ENCODE data around the gene TOM1L2.

Gene TOM1L2

DNA sequence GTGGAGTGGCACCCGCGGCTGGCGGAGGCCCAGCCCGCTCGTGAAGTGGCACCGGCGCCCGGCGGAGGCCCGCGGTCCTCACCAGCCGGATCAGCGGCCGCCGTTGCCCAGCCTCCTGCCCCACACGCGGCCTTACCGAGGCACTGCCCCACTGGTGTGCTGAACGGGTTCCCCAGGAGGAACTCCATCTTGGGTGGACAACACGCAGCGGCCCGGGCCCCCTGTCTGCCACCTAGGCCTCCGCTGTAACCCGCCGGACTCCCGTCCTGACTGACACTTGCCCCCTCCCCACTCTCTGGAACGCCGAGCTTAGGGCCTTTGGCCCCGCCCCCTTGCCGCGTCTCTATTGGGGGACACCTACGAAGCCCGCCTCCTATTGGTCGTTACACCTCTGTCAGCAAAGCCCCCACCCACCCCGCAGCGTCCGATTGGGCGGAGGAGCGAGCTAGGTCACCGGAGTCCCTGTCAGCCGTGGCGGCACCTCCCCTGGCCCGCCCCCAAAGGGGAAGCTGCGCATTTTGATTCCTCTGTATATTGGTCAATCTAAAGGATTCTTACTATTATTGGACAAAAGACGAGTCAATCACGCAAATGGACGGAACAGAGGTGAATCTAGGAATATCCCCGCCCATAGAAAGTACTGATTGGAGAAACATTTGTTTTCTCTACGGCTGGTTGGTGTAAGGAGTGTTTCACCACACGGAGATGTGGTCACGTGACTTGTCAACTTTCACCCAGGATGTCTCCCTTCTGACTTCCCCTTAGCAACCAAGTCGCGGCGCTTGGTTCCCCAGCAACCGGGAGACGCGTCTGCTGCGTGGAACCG, at the start of gene TOM1L2, which contains the start of gene DRC3:
Gene TOM1L2, minus strand, starts transcription at position 275 of the 826 bp plus-strand sequence. Its CDS starts 87 bp downstream, at position 188.
Gene DRC3, plus strand, starts transcription at position 737 of the 826 bp plus-strand sequence. CDS start 4,737 bp downstream, outside the sequence.
- H3K4me3 ChIP-seq (ENCODE audit: low read length): peak within 1 kb of the TSS; percentile 95
- peak; percentile 100 for DNase-seq (ENCODE audit: low read depth)
- H3K9ac ChIP-seq (ENCODE audit: low read length): peak within 1 kb of the TSS; percentile 90
- peaks cover 25% of the 10 kb centered on the region for H3K4me1 ChIP-seq (ENCODE audit: control insufficient read depth, insufficient read depth, low read length)
- H3K27me3 ChIP-seq (replicated peaks; ENCODE audit: control insufficient read depth, insufficient read depth, low read length): no peaks in the 10 kb centered on the region
- H3K36me3 ChIP-seq (ENCODE audit: control insufficient read depth, insufficient read depth, low read length, severe bottlenecking): no peaks in the 10 kb centered on the region
- H3K9me3 ChIP-seq (ENCODE audit: control insufficient read depth, low read length): no peaks in the 10 kb centered on the region

GRCh38 chr17:18021372-18021771, 49.2 kb upstream of the TOM1L2 start:
- no peak overlapping the region for H3K4me3 ChIP-seq (ENCODE audit: low read length)
- peaks cover 33% of the 10 kb centered on the region for H3K4me1 ChIP-seq (ENCODE audit: control insufficient read depth, insufficient read depth, low read length)
- H3K9ac ChIP-seq (ENCODE audit: low read length): no peak overlapping the region
- H3K36me3 ChIP-seq (ENCODE audit: control insufficient read depth, insufficient read depth, low read length, severe bottlenecking): peaks cover 5% of the 10 kb centered on the region
- no peak for DNase-seq (ENCODE audit: low read depth)
- no peaks in the 10 kb centered on the region for H3K9me3 ChIP-seq (ENCODE audit: control insufficient read depth, low read length)
- no peaks in the 10 kb centered on the region for H3K27me3 ChIP-seq (replicated peaks; ENCODE audit: control insufficient read depth, insufficient read depth, low read length)

DNA sequence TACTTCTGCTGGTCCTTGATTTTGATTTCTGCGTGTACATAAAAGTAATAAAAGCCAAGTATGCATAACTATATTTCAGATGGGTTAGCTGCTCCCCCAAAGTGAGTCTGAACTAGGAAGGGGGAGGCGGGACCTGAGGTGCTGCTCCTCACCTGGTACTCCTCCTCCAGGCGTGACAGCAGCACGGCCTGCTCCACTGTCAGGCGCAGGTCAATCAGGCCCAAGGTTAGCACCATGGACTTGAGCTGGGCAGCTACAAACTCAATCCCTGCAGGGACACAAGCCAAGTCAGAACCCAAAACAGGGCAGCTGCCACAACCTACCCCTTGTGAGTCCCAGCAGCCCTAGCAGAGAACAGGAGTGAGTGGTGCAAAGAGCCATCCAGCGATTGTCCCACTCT, 48.8 kb upstream of the TOM1L2 start:
- no peak overlapping the region for H3K9ac ChIP-seq (ENCODE audit: low read length)
- H3K36me3 ChIP-seq (ENCODE audit: control insufficient read depth, insufficient read depth, low read length, severe bottlenecking): peaks cover 6% of the 10 kb centered on the region
- DNase-seq (ENCODE audit: low read depth): no peak
- no peaks in the 10 kb centered on the region for H3K9me3 ChIP-seq (ENCODE audit: control insufficient read depth, low read length)
- H3K4me3 ChIP-seq (ENCODE audit: low read length): no peak overlapping the region
- H3K4me1 ChIP-seq (ENCODE audit: control insufficient read depth, insufficient read depth, low read length): peaks cover 29% of the 10 kb centered on the region
- no peaks in the 10 kb centered on the region for H3K27me3 ChIP-seq (replicated peaks; ENCODE audit: control insufficient read depth, insufficient read depth, low read length)

GRCh38 chr17:18019838-18020154, 47.6 kb upstream of the TOM1L2 start:
- Histone ChIP-seq H3K9ac (ENCODE audit: low read length) (no peak overlapping the region), H3K9me3 (ENCODE audit: control insufficient read depth, low read length) (no peaks in the 10 kb centered on the region), H3K4me1 (ENCODE audit: control insufficient read depth, insufficient read depth, low read length) (peaks cover 20% of the 10 kb centered on the region), H3K27me3 (replicated peaks; ENCODE audit: control insufficient read depth, insufficient read depth, low read length) (no peaks in the 10 kb centered on the region), H3K36me3 (ENCODE audit: control insufficient read depth, insufficient read depth, low read length, severe bottlenecking) (peaks cover 13% of the 10 kb centered on the region), H3K4me3 (ENCODE audit: low read length) (no peak overlapping the region)
- DNase-seq (ENCODE audit: low read depth): no peak

DNA sequence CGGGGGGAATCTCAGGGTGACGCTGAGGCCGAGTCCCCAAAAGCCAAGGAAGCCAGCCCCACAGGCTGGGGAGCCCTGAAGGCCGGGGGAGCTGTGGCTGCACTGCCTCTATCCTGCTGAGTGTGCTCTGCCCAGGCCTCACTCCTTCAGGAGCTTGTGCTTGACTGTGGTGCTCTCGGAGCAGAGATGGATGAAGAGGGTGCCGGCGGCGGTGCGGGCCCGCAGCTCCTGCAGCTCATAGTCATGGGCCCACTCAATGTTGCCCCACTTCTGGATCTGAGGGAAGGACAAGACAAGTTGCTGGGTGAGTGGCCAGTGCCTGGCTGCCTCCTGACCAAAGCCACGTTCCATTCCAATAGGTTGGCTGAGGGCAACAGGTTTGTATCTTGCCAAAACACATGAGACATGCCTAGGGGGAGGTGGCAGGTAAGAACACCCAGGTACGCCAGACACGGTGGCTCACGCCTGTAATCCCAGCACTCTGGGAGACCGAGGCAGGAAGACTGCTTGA, 46.3 kb upstream of the TOM1L2 start:
- Histone ChIP-seq H3K4me1 (ENCODE audit: control insufficient read depth, insufficient read depth, low read length) (peaks cover 28% of the 10 kb centered on the region), H3K36me3 (ENCODE audit: control insufficient read depth, insufficient read depth, low read length, severe bottlenecking) (peaks cover 13% of the 10 kb centered on the region), H3K9ac (ENCODE audit: low read length) (no peak overlapping the region), H3K27me3 (replicated peaks; ENCODE audit: control insufficient read depth, insufficient read depth, low read length) (no peaks in the 10 kb centered on the region), H3K4me3 (ENCODE audit: low read length) (no peak overlapping the region), H3K9me3 (ENCODE audit: control insufficient read depth, low read length) (no peaks in the 10 kb centered on the region)
- DNase-seq (ENCODE audit: low read depth): no peak

DNA sequence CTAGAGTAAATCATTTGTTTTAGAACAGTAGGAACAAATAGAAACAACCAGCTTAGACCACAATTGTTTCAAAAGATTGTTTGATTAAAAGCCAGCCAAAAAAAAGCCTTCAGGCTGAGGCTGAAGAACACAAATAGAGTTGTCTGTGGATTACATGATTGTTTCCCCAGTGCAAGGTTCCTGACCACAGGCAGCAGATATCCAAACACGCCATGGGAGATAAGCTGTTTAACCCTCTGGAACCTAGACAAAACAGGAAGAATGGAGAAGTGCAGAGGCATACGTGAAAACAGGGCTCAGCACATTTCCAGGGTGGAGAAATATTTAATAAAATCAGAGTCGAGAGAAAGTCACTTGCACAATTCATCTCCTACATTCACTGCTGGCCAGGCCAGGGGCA, 45.8 kb upstream of the TOM1L2 start:
- Histone ChIP-seq H3K9ac (ENCODE audit: low read length) (no peak overlapping the region), H3K27me3 (replicated peaks; ENCODE audit: control insufficient read depth, insufficient read depth, low read length) (no peaks in the 10 kb centered on the region), H3K4me3 (ENCODE audit: low read length) (no peak overlapping the region), H3K9me3 (ENCODE audit: control insufficient read depth, low read length) (no peaks in the 10 kb centered on the region), H3K4me1 (ENCODE audit: control insufficient read depth, insufficient read depth, low read length) (peaks cover 28% of the 10 kb centered on the region), H3K36me3 (ENCODE audit: control insufficient read depth, insufficient read depth, low read length, severe bottlenecking) (peaks cover 13% of the 10 kb centered on the region)
- no peak for DNase-seq (ENCODE audit: low read depth)

DNA sequence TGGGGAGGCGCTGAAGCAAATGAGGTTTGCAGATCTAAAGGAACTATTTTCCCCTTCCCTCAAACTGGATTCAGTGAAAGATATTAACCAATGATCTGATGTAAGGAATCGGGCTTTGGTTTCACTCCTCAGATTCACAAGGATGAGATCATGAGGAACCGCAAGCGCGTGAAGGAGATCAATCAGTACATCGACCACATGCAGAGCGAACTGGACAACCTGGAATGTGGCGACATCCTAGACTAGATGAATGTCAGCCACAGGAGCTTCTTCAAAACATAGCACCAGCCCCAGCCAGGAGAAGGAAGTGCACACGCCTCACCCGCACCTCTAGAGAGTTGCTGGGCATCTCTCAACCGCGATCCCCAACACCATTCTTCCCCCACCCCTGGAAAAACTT, 44.2 kb upstream of the TOM1L2 start:
- H3K36me3 ChIP-seq (ENCODE audit: control insufficient read depth, insufficient read depth, low read length, severe bottlenecking): peaks cover 13% of the 10 kb centered on the region
- H3K4me3 ChIP-seq (ENCODE audit: low read length): no peak overlapping the region
- peaks cover 28% of the 10 kb centered on the region for H3K4me1 ChIP-seq (ENCODE audit: control insufficient read depth, insufficient read depth, low read length)
- H3K9me3 ChIP-seq (ENCODE audit: control insufficient read depth, low read length): no peaks in the 10 kb centered on the region
- H3K9ac ChIP-seq (ENCODE audit: low read length): no peak overlapping the region
- DNase-seq (ENCODE audit: low read depth): no peak
- H3K27me3 ChIP-seq (replicated peaks; ENCODE audit: control insufficient read depth, insufficient read depth, low read length): no peaks in the 10 kb centered on the region

GRCh38 chr17:18015593-18015992, 43.4 kb upstream of the TOM1L2 start:
- DNase-seq (ENCODE audit: low read depth): no peak
- Histone ChIP-seq H3K27me3 (replicated peaks; ENCODE audit: control insufficient read depth, insufficient read depth, low read length) (no peaks in the 10 kb centered on the region), H3K4me1 (ENCODE audit: control insufficient read depth, insufficient read depth, low read length) (peaks cover 28% of the 10 kb centered on the region), H3K4me3 (ENCODE audit: low read length) (no peak overlapping the region), H3K9ac (ENCODE audit: low read length) (no peak overlapping the region), H3K9me3 (ENCODE audit: control insufficient read depth, low read length) (no peaks in the 10 kb centered on the region), H3K36me3 (ENCODE audit: control insufficient read depth, insufficient read depth, low read length, severe bottlenecking) (peaks cover 8% of the 10 kb centered on the region)

DNA sequence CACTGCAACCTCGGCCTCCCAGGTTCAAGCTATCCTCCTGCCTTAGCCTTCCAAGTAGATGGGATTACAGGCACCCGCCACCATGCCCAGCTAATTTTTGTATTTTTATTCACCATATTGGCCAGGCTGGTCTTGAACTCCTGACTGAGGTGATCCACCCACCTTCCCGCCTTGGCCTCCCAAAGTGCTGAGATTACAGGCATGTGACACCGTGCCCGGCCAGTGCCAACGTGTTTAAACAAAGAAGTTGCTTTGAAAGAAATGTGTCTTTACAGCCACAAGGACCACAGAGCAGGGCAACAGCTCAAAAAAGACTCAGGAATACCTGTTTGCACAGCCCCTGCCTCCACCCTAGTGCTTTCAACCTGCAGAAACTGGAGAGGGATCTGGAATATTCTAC, 41.8 kb upstream of the TOM1L2 start:
- DNase-seq (ENCODE audit: low read depth): no peak
- H3K9me3 ChIP-seq (ENCODE audit: control insufficient read depth, low read length): no peaks in the 10 kb centered on the region
- peaks cover 8% of the 10 kb centered on the region for H3K36me3 ChIP-seq (ENCODE audit: control insufficient read depth, insufficient read depth, low read length, severe bottlenecking)
- peaks cover 23% of the 10 kb centered on the region for H3K4me1 ChIP-seq (ENCODE audit: control insufficient read depth, insufficient read depth, low read length)
- H3K4me3 ChIP-seq (ENCODE audit: low read length): no peak overlapping the region
- no peaks in the 10 kb centered on the region for H3K27me3 ChIP-seq (replicated peaks; ENCODE audit: control insufficient read depth, insufficient read depth, low read length)
- H3K9ac ChIP-seq (ENCODE audit: low read length): no peak overlapping the region

DNA sequence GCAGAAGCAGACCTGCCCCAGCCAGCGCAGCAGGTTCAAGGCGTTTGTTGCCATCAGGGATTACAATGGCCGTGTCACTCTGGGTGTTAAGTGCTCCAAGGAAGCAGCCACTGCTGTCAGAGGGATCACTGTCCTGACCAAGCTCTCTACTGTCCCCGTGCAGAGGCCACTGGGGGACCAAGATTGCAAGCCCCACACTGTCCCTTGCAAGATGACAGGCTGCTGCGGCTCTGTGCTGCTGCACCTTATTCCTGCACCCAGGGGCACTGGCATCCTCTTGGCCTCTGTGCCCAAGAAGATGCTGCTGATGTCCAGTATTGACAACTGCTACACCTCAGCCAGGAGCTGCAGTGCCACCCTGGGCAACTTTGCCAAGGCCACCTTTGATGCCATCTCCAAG, 39.1 kb upstream of the TOM1L2 start:
- peaks cover 11% of the 10 kb centered on the region for H3K36me3 ChIP-seq (ENCODE audit: control insufficient read depth, insufficient read depth, low read length, severe bottlenecking)
- no peak overlapping the region for H3K9ac ChIP-seq (ENCODE audit: low read length)
- H3K4me3 ChIP-seq (ENCODE audit: low read length): no peak overlapping the region
- DNase-seq (ENCODE audit: low read depth): no peak
- no peaks in the 10 kb centered on the region for H3K9me3 ChIP-seq (ENCODE audit: control insufficient read depth, low read length)
- no peaks in the 10 kb centered on the region for H3K27me3 ChIP-seq (replicated peaks; ENCODE audit: control insufficient read depth, insufficient read depth, low read length)
- H3K4me1 ChIP-seq (ENCODE audit: control insufficient read depth, insufficient read depth, low read length): peaks cover 10% of the 10 kb centered on the region

- Histone ChIP-seq H3K27me3 (replicated peaks; ENCODE audit: control insufficient read depth, insufficient read depth, low read length) (no peaks in the 10 kb centered on the region), H3K36me3 (ENCODE audit: control insufficient read depth, insufficient read depth, low read length, severe bottlenecking) (peaks cover 3% of the 10 kb centered on the region), H3K9me3 (ENCODE audit: control insufficient read depth, low read length) (no peaks in the 10 kb centered on the region), H3K4me3 (ENCODE audit: low read length) (no peak overlapping the region), H3K9ac (ENCODE audit: low read length) (no peak overlapping the region), H3K4me1 (ENCODE audit: control insufficient read depth, insufficient read depth, low read length) (peaks cover 8% of the 10 kb centered on the region)
- no peak for DNase-seq (ENCODE audit: low read depth)
Observed at GRCh38 chr17:18009609-18010420, 37.6 kb upstream of the TOM1L2 start.

Data from adipocyte (in vitro differentiated cells).